AML-193 (cell line): ENCODE data around the gene SLC16A9.
"Not testable (repeated sequence)": the region's sequence is repeated elsewhere in the genome, so short reads cannot be mapped to it uniquely, and the experiment has no call there.

Experiments
- DNase-seq, 2 experiments: peaks; one replicate each; lab custom pipeline; 2025; lab: John Stamatoyannopoulos, UW

SLC16A9 gene

GRCh38 chr10:59709395-59710125 lies at the start of gene SLC16A9:
TSS of gene SLC16A9 (minus strand) at chr10:59709850. CDS start at chr10:59684291, 25,559 bp downstream.
- DNase-seq: no peak

- no peak for DNase-seq
These were observed 48.3 kb upstream of the SLC16A9 start for GRCh38 chr10:59757966-59758365.

- DNase-seq: no peak
These were observed 45.3 kb upstream of the SLC16A9 start for GRCh38 chr10:59754951-59755350.

- no peak for DNase-seq
These were observed 43.6 kb upstream of the SLC16A9 start, which contains the start of gene MRLN for GRCh38 chr10:59753267-59753666. TSS of gene MRLN (minus strand) at chr10:59753455.

- DNase-seq: no peak
These were observed 42.8 kb upstream of the SLC16A9 start for GRCh38 chr10:59752278-59752940.

GRCh38 chr10:59750155-59750945 lies 40.7 kb upstream of the SLC16A9 start:
- no peak for DNase-seq

- no peak for DNase-seq
These were observed 39.2 kb upstream of the SLC16A9 start for GRCh38 chr10:59748834-59749233.

- no peak for DNase-seq
These were observed 35.6 kb upstream of the SLC16A9 start for GRCh38 chr10:59745163-59745650.

- not testable (repeated sequence) for DNase-seq
These were observed 35.1 kb upstream of the SLC16A9 start for GRCh38 chr10:59744762-59745161.

- DNase-seq: not testable (repeated sequence)
These were observed 34.5 kb upstream of the SLC16A9 start for GRCh38 chr10:59744156-59744555.

- no peak for DNase-seq
These were observed 31.9 kb upstream of the SLC16A9 start for GRCh38 chr10:59741583-59741982.

GRCh38 chr10:59741048-59741447 lies 31.4 kb upstream of the SLC16A9 start:
- no peak for DNase-seq

- DNase-seq: no peak
These were observed 27.1 kb upstream of the SLC16A9 start for GRCh38 chr10:59736749-59737148.

- no peak for DNase-seq
These were observed 25.6 kb upstream of the SLC16A9 start for GRCh38 chr10:59735296-59735695.

GRCh38 chr10:59734014-59734462 lies 24.4 kb upstream of the SLC16A9 start:
- DNase-seq: no peak

- DNase-seq: not testable (repeated sequence)
These were observed 23.8 kb upstream of the SLC16A9 start for GRCh38 chr10:59733321-59734013.

GRCh38 chr10:59732849-59733248 lies 23.2 kb upstream of the SLC16A9 start:
- not testable (repeated sequence) for DNase-seq

- DNase-seq: not testable (repeated sequence)
These were observed 19.5 kb upstream of the SLC16A9 start for GRCh38 chr10:59729167-59729566.

- no peak for DNase-seq
These were observed 14.7 kb upstream of the SLC16A9 start for GRCh38 chr10:59724098-59724938.

GRCh38 chr10:59720377-59720776 lies 10.7 kb upstream of the SLC16A9 start:
- no peak for DNase-seq

GRCh38 chr10:59719374-59719773 lies 9.7 kb upstream of the SLC16A9 start:
- DNase-seq: no peak
